ENCODE measurements around the gene CAMK2D.
"Not testable (repeated sequence)": the region's sequence is repeated elsewhere in the genome, so short reads cannot be mapped to it uniquely, and the experiment has no call there.

The CAMK2D gene

DNA sequence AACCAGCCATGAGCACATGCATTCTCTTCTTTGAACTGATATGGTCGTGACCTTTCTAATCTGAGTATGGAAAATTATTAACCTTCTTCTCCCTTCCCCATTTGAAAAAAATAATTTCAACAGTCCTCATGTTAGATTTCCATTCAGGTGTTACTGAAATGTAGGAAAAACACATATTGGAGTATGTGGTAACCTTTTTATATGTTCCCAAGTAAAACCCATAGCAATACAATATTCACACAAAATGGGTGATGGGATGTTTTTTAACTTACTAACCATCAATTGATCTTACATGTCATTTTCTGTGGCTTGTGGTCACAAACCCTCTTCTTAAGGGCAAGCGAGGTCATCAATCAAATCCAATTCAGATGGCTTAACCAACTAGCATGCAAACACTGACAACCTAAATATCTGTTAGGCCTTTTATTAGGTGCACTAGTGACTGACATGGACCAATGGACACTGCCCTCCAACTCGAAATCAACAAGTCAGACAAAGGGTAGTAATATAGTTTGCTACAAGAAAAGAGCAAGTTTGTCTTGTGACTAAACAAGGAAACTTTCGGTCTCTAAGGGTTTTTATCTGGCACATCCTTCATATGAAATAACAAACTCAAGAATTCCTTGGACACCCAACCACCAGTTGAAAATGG is 74.3 kb downstream of the CAMK2D start:
- no peak overlapping the region for H2BK5ac ChIP-seq (ENCODE audit: low read length)
- WGBS (ENCODE audit: extremely low coverage, insufficient coverage, low lambda C conversion rate): no CpG with 5 or more reads among the region's 4 CpGs
- no peak overlapping the region for H4K8ac ChIP-seq (ENCODE audit: low read depth, low read length)
- no peak overlapping the region for H3K4me3 ChIP-seq (ENCODE audit: low read length)
- no peak overlapping the region for H3K4ac ChIP-seq (ENCODE audit: low read depth, low read length)
- no peak overlapping the region for H3K18ac ChIP-seq (ENCODE audit: low read length)
- no peaks in the 10 kb centered on the region for H3K4me1 ChIP-seq (ENCODE audit: control insufficient read depth, low read depth, low read length)
- no peak overlapping the region for H2AK5ac ChIP-seq (ENCODE audit: low read length)
- DNase-seq: no peak
- H3K4me2 ChIP-seq (ENCODE audit: low read length): no peak overlapping the region
- no peak overlapping the region for H4K5ac ChIP-seq (ENCODE audit: low read length)
- H3K36me3 ChIP-seq (ENCODE audit: control insufficient read depth, insufficient read depth, low read length): no peaks in the 10 kb centered on the region
- H3K27ac ChIP-seq (ENCODE audit: low read depth, low read length): no peak overlapping the region
- no peaks in the 10 kb centered on the region for H3K79me1 ChIP-seq (ENCODE audit: low read length)
- H3K23ac ChIP-seq (ENCODE audit: low read length): no peak overlapping the region
- H2BK15ac ChIP-seq (replicated peaks; ENCODE audit: low read depth): no peak overlapping the region
- no peak overlapping the region for H3K56ac ChIP-seq (ENCODE audit: low read length)
- no peak overlapping the region for H2BK120ac ChIP-seq (ENCODE audit: low read depth, low read length)
- no peaks in the 10 kb centered on the region for H3K27me3 ChIP-seq (ENCODE audit: insufficient read depth, low read length, poor library complexity)
- no peak overlapping the region for H3K9ac ChIP-seq (ENCODE audit: low read length)
- no peaks in the 10 kb centered on the region for H3K79me2 ChIP-seq (ENCODE audit: control insufficient read depth, insufficient read depth, low read length)

DNA sequence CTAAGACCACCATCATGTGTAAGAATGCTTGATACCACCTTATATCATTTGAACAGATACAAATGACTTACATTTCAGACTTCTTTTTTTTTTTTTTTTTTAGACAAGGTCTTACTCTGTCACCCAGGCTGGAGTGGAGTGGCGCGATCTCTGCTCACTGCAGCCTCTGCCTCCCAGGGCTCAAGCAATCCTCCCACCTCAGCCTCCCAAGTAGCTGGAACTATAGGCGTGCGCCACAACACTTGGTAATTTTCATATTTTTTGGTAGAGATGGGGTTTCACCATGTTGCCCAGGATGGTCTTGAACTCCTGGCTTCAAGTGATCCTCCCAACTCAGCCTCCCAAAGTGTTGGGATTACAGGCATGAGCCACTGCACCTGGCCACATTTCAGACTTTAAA is 76.4 kb downstream of the CAMK2D start:
- not testable (repeated sequence) for DNase-seq; H2BK5ac ChIP-seq (ENCODE audit: low read length); H2BK120ac ChIP-seq (ENCODE audit: low read depth, low read length); H3K27me3 ChIP-seq (ENCODE audit: insufficient read depth, low read length, poor library complexity); H3K18ac ChIP-seq (ENCODE audit: low read length); H3K56ac ChIP-seq (ENCODE audit: low read length); H3K79me2 ChIP-seq (ENCODE audit: control insufficient read depth, insufficient read depth, low read length); H2AK5ac ChIP-seq (ENCODE audit: low read length); H3K4ac ChIP-seq (ENCODE audit: low read depth, low read length); H3K4me2 ChIP-seq (ENCODE audit: low read length); H4K5ac ChIP-seq (ENCODE audit: low read length); H3K9ac ChIP-seq (ENCODE audit: low read length); H3K4me3 ChIP-seq (ENCODE audit: low read length); H3K79me1 ChIP-seq (ENCODE audit: low read length); H3K4me1 ChIP-seq (ENCODE audit: control insufficient read depth, low read depth, low read length); H3K36me3 ChIP-seq (ENCODE audit: control insufficient read depth, insufficient read depth, low read length); H3K27ac ChIP-seq (ENCODE audit: low read depth, low read length); H3K23ac ChIP-seq (ENCODE audit: low read length); H2BK15ac ChIP-seq (replicated peaks; ENCODE audit: low read depth)
- peak overlapping the region; percentile 79 for H4K8ac ChIP-seq (ENCODE audit: low read depth, low read length)
- no CpG with 5 or more reads among the region's 4 CpGs for WGBS (ENCODE audit: extremely low coverage, insufficient coverage, low lambda C conversion rate)

DNA sequence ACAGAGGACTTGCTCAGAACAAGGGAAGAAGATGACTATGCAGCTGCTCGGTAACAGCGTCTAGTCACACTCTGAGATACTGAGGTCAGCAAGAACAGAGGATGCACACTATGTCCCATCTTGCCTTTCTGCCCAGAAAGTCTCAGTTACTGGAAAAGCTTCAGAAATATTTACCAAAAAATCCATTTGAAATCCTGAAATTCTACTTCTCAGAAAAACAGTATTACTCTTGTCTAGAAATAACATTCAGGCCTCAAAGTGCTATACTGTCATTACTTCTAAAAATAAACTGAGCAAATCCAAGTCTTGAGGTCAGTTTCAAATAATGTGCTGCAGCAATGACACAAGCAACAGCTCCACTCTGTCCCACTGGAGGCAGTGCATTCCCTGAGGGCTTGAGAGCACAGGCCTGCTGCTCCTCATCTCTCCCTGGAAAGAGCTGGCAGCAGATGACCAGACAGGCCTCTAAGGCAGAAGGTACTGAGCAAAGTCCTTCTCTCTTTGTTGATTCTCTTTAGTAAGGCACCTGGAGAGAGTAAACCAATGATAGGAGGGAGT is 76.9 kb downstream of the CAMK2D start:
- Histone ChIP-seq H4K5ac (ENCODE audit: low read length) (no peak overlapping the region), H4K8ac (ENCODE audit: low read depth, low read length) (peak overlapping the region; percentile 79), H2BK5ac (ENCODE audit: low read length) (no peak overlapping the region), H3K4me1 (ENCODE audit: control insufficient read depth, low read depth, low read length) (no peaks in the 10 kb centered on the region), H3K79me2 (ENCODE audit: control insufficient read depth, insufficient read depth, low read length) (no peaks in the 10 kb centered on the region), H2AK5ac (ENCODE audit: low read length) (no peak overlapping the region), H2BK120ac (ENCODE audit: low read depth, low read length) (no peak overlapping the region), H3K4me2 (ENCODE audit: low read length) (no peak overlapping the region), H3K27ac (ENCODE audit: low read depth, low read length) (no peak overlapping the region), H3K4ac (ENCODE audit: low read depth, low read length) (no peak overlapping the region), H3K18ac (ENCODE audit: low read length) (no peak overlapping the region), H3K27me3 (ENCODE audit: insufficient read depth, low read length, poor library complexity) (no peaks in the 10 kb centered on the region), H3K36me3 (ENCODE audit: control insufficient read depth, insufficient read depth, low read length) (no peaks in the 10 kb centered on the region), H3K56ac (ENCODE audit: low read length) (no peak overlapping the region), H3K9ac (ENCODE audit: low read length) (no peak overlapping the region), H2BK15ac (replicated peaks; ENCODE audit: low read depth) (no peak overlapping the region), H3K23ac (ENCODE audit: low read length) (no peak overlapping the region), H3K79me1 (ENCODE audit: low read length) (no peaks in the 10 kb centered on the region), H3K4me3 (ENCODE audit: low read length) (no peak overlapping the region)
- no CpG with 5 or more reads among the region's 2 CpGs for WGBS (ENCODE audit: extremely low coverage, insufficient coverage, low lambda C conversion rate)
- peak; percentile 67 for DNase-seq

DNA sequence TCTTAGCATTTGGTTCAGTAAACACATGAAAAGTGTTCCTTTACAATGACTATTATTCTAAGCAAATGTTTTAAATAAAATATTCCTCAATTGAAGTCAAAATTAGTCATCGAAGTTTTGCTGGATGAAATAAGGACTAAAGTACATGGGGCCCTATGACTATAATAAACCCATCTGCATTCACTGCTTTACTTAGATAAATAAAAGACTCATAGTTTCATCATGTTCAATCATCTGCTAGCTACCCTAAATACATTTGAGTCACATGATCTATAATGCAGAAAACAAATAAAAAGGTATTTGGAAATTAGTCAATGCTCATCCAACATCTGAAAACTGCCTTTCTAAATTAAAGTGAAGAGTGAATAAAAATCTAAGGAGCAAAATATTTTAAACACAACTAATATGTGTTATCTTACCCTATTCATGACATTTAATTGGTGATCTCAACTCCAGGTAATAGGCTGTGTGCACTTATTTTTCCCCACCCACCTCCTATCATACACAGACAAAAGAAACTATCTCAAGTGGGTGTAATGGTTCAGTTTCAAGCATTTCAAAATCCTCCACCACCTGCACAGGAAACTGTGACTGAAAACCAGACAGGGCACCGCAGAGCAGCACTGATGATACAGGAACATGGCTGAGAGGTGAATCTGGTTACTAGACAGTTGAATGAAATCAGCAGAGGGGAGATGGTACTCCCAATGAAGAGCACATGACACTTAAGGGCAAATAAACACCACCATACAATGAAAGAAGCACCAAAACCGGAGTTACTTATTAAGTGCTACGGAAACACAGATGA is 78.6 kb downstream of the CAMK2D start:
- no CpG with 5 or more reads among the region's 4 CpGs for WGBS (ENCODE audit: extremely low coverage, insufficient coverage, low lambda C conversion rate)
- H3K36me3 ChIP-seq (ENCODE audit: control insufficient read depth, insufficient read depth, low read length): no peaks in the 10 kb centered on the region
- no peak overlapping the region for H2BK5ac ChIP-seq (ENCODE audit: low read length)
- no peak overlapping the region for H3K18ac ChIP-seq (ENCODE audit: low read length)
- H3K9ac ChIP-seq (ENCODE audit: low read length): no peak overlapping the region
- H2BK15ac ChIP-seq (replicated peaks; ENCODE audit: low read depth): no peak overlapping the region
- no peaks in the 10 kb centered on the region for H3K27me3 ChIP-seq (ENCODE audit: insufficient read depth, low read length, poor library complexity)
- no peaks in the 10 kb centered on the region for H3K79me1 ChIP-seq (ENCODE audit: low read length)
- no peak overlapping the region for H3K4me2 ChIP-seq (ENCODE audit: low read length)
- no peak overlapping the region for H3K27ac ChIP-seq (ENCODE audit: low read depth, low read length)
- no peak overlapping the region for H3K56ac ChIP-seq (ENCODE audit: low read length)
- no peak overlapping the region for H4K8ac ChIP-seq (ENCODE audit: low read depth, low read length)
- no peaks in the 10 kb centered on the region for H3K79me2 ChIP-seq (ENCODE audit: control insufficient read depth, insufficient read depth, low read length)
- no peaks in the 10 kb centered on the region for H3K4me1 ChIP-seq (ENCODE audit: control insufficient read depth, low read depth, low read length)
- no peak overlapping the region for H4K5ac ChIP-seq (ENCODE audit: low read length)
- no peak overlapping the region for H2AK5ac ChIP-seq (ENCODE audit: low read length)
- no peak overlapping the region for H3K4ac ChIP-seq (ENCODE audit: low read depth, low read length)
- no peak for DNase-seq
- H2BK120ac ChIP-seq (ENCODE audit: low read depth, low read length): no peak overlapping the region
- no peak overlapping the region for H3K4me3 ChIP-seq (ENCODE audit: low read length)
- H3K23ac ChIP-seq (ENCODE audit: low read length): no peak overlapping the region

DNA sequence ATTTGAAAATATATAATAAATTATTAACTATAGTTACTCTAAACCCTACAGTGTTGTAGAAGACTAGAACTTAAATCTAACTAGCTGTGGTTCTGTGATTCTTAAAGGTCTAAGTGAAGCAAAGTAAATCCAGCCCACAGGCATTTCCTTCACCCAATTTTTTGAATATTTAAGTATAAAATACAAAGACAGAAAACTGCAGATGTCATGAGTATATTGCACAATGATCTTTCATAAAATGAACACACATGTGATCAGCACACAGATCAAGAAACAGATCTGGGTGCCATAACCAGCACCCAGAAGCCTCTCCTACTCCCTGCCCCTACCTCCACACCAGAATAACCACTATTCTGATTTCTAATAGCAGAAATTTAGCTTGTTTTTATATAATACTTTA is 82.9 kb downstream of the CAMK2D start:
- no peak overlapping the region for H3K4me2 ChIP-seq (ENCODE audit: low read length)
- no peak overlapping the region for H4K8ac ChIP-seq (ENCODE audit: low read depth, low read length)
- H2AK5ac ChIP-seq (ENCODE audit: low read length): no peak overlapping the region
- no peak overlapping the region for H3K4ac ChIP-seq (ENCODE audit: low read depth, low read length)
- no peak overlapping the region for H3K27ac ChIP-seq (ENCODE audit: low read depth, low read length)
- H3K79me2 ChIP-seq (ENCODE audit: control insufficient read depth, insufficient read depth, low read length): no peaks in the 10 kb centered on the region
- H2BK15ac ChIP-seq (replicated peaks; ENCODE audit: low read depth): no peak overlapping the region
- no peak overlapping the region for H3K18ac ChIP-seq (ENCODE audit: low read length)
- no peak overlapping the region for H3K9ac ChIP-seq (ENCODE audit: low read length)
- H2BK5ac ChIP-seq (ENCODE audit: low read length): no peak overlapping the region
- no peaks in the 10 kb centered on the region for H3K36me3 ChIP-seq (ENCODE audit: control insufficient read depth, insufficient read depth, low read length)
- H3K4me3 ChIP-seq (ENCODE audit: low read length): no peak overlapping the region
- no peak overlapping the region for H4K5ac ChIP-seq (ENCODE audit: low read length)
- H3K4me1 ChIP-seq (ENCODE audit: control insufficient read depth, low read depth, low read length): no peaks in the 10 kb centered on the region
- H3K27me3 ChIP-seq (ENCODE audit: insufficient read depth, low read length, poor library complexity): no peaks in the 10 kb centered on the region
- no peaks in the 10 kb centered on the region for H3K79me1 ChIP-seq (ENCODE audit: low read length)
- no peak overlapping the region for H2BK120ac ChIP-seq (ENCODE audit: low read depth, low read length)
- H3K23ac ChIP-seq (ENCODE audit: low read length): no peak overlapping the region
- no peak overlapping the region for H3K56ac ChIP-seq (ENCODE audit: low read length)
- DNase-seq: no peak

Data from mesendoderm (in vitro differentiated cells).